Panc1 (cell line): ENCODE data around the gene CKAP2L. TPM values are rescaled to one million over a fixed set of nuclear protein-coding genes. Genes with fewer than 3 reads are reported as not detected.

Experiments
- ATAC-seq: fragments of 200-7000 bp; cut with Tn5 transposase; 2 replicates; pipeline ENCODE4 v1.9.1; 2020; ENCODE audit warnings: mild to moderate bottlenecking, moderate library complexity
- BruUV-seq: library from RNA; stranded (reverse); fragments of 400-500 nt; replicated peaks from 2 replicates; lab custom pipeline; 2021; lab: Mats Ljungman, UMichigan
- CTCF ChIA-PET: fragments of 300-600 bp; sonication (Branson Sonifier 250); formaldehyde crosslinking; loops from one replicate; lab custom pipeline; 2022; ENCODE audit warnings: antibody characterized with exemption; lab: Charles Lee
- POLR2A ChIA-PET: fragments of 300-600 bp; sonication (Branson Sonifier 250); formaldehyde crosslinking; loops from one replicate; lab custom pipeline; 2022; ENCODE audit warnings: antibody characterized with exemption; lab: Charles Lee
- DNase-seq: peaks from one replicate; pipeline ENCODE4 v3.0.0-alpha.2; 2010; ENCODE audit warnings: low read depth, low spot score
- H3K27ac ChIP-seq: 2 replicates; pipeline ENCODE4 v1.5.1; 2011; ENCODE audit warnings: mild to moderate bottlenecking, low read length, inconsistent platforms
- H3K27me3 ChIP-seq: fragments of 200-500 bp; sonication (Bioruptor generic); 2 replicates; pipeline ENCODE4 v1.6.0; 2014; ENCODE audit warnings: low read length, inconsistent platforms; ENCODE audit not compliant: control insufficient read depth, insufficient read depth
- H3K36me3 ChIP-seq: fragments of 200-500 bp; sonication (Bioruptor generic); 2 replicates; pipeline ENCODE4 v1.5.1; 2014; ENCODE audit warnings: inconsistent platforms, mild to moderate bottlenecking, low read length, moderate library complexity; ENCODE audit not compliant: control insufficient read depth, insufficient read depth
- H3K4me1 ChIP-seq: 2 replicates; pipeline ENCODE4 v1.5.1; 2011; ENCODE audit warnings: inconsistent platforms, mild to moderate bottlenecking, low read length, moderate library complexity; ENCODE audit not compliant: control insufficient read depth, insufficient read depth
- H3K4me3 ChIP-seq, 2 experiments: 2 replicates each; pipeline ENCODE4 v1.5.1; 2011 to 2012; ENCODE audit warnings: low read depth in 2 of 2, low read length in 2 of 2, mild to moderate bottlenecking in 2 of 2, inconsistent platforms in 1 of 2, moderate library complexity in 1 of 2
- H3K9me3 ChIP-seq: fragments of 200-500 bp; sonication (Bioruptor generic); 2 replicates; pipeline ENCODE4 v1.5.1; 2014; ENCODE audit warnings: low read depth, mild to moderate bottlenecking, inconsistent platforms, low read length, moderate library complexity; ENCODE audit not compliant: control insufficient read depth, insufficient read depth
- POLR2AphosphoS5 ChIP-seq: IDR thresholded peaks from 2 replicates; pipeline ENCODE4 v1.6.1; 2012; ENCODE audit warnings: mild to moderate bottlenecking, low read depth, low read length, moderate library complexity
- SIN3A ChIP-seq: IDR thresholded peaks from 2 replicates; pipeline ENCODE4 v1.6.1; 2012; ENCODE audit warnings: low read depth, mild to moderate bottlenecking, low read length, moderate library complexity, borderline replicate concordance; ENCODE audit not compliant: insufficient read depth
- TCF7L2 ChIP-seq: IDR thresholded peaks from 2 replicates; pipeline ENCODE4 v1.6.1; 2011; ENCODE audit warnings: mild to moderate bottlenecking, low read depth, low read length, inconsistent platforms
- in situ Hi-C: cut with HindIII; loops from 2 replicates; pipeline ENCODE4 v1.10.0; 2016; ENCODE audit warnings: low sequenced_read_pairs, low pct_unique_long_range_greater_than_20kb
- intact Hi-C: fragments of 100-400 bp; cut with micrococcal nuclease; formaldehyde crosslinking; loops from one replicate; pipeline ENCODE4 v1.10.0; 2022; ENCODE audit not compliant: unreplicated experiment
- total RNA-seq: library from RNA; stranded (reverse); gene quantifications from one replicate; pipeline ENCODE4 v1.2.1, GENCODE V29; 2021; ENCODE audit not compliant: unreplicated experiment
- TF ChIP-seq, protein P1 (sequence below): fragments of 450-650 bp; IDR thresholded peaks from 2 replicates; pipeline ENCODE4 v1.5.1; 2017; ENCODE audit warnings: mild to moderate bottlenecking
- TF ChIP-seq, protein P2 (sequence below), 2 experiments: IDR thresholded peaks; 2 replicates each; pipeline ENCODE4 v1.6.1; 2011 to 2012; ENCODE audit warnings: low read depth in 2 of 2, control low read depth in 1 of 2, low read length in 1 of 2, mild to moderate bottlenecking in 1 of 2, moderate library complexity in 1 of 2; ENCODE audit not compliant: insufficient read depth in 1 of 2

CKAP2L gene
- total RNA-seq, 1 experiment from 2014 or later = 27.0 TPM

- intact Hi-C loops = no loop called here
Observed at GRCh38 chr2:112798979-112799975, 34.9 kb upstream of the CKAP2L start.

DNA sequence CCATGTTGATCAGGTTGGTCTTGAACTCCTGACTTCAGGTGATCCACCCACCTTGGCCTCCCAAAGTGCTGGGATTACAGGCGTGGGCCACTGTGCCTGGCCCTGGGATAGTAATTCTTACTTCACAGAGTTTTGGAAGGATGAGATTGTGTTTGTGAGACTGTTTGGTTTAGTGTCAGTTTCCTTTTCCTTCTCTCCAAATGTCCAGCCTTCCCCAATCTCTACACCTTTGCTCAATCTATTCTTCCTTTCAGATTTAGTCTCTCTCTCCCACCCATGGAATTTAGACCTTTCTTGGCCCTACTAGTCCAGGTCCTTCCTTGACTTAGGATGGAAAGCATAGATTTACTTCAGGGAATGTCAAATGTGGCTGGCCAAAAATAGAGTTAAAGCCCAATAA is 32.1 kb upstream of the CKAP2L start:
- no peak overlapping the region for H3K27ac ChIP-seq
- in situ Hi-C loops = no loop called here

More at GRCh38 chr2:112798979-112799975, 34.9 kb upstream of the CKAP2L start:
- no peaks in the 10 kb centered on the region for H3K27me3 ChIP-seq
- TF ChIP-seq, protein P1, sequence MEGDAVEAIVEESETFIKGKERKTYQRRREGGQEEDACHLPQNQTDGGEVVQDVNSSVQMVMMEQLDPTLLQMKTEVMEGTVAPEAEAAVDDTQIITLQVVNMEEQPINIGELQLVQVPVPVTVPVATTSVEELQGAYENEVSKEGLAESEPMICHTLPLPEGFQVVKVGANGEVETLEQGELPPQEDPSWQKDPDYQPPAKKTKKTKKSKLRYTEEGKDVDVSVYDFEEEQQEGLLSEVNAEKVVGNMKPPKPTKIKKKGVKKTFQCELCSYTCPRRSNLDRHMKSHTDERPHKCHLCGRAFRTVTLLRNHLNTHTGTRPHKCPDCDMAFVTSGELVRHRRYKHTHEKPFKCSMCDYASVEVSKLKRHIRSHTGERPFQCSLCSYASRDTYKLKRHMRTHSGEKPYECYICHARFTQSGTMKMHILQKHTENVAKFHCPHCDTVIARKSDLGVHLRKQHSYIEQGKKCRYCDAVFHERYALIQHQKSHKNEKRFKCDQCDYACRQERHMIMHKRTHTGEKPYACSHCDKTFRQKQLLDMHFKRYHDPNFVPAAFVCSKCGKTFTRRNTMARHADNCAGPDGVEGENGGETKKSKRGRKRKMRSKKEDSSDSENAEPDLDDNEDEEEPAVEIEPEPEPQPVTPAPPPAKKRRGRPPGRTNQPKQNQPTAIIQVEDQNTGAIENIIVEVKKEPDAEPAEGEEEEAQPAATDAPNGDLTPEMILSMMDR = no peak
- no peak for TF ChIP-seq POLR2AphosphoS5
- TF ChIP-seq TCF7L2 = no peak
- TF ChIP-seq, protein P2, sequence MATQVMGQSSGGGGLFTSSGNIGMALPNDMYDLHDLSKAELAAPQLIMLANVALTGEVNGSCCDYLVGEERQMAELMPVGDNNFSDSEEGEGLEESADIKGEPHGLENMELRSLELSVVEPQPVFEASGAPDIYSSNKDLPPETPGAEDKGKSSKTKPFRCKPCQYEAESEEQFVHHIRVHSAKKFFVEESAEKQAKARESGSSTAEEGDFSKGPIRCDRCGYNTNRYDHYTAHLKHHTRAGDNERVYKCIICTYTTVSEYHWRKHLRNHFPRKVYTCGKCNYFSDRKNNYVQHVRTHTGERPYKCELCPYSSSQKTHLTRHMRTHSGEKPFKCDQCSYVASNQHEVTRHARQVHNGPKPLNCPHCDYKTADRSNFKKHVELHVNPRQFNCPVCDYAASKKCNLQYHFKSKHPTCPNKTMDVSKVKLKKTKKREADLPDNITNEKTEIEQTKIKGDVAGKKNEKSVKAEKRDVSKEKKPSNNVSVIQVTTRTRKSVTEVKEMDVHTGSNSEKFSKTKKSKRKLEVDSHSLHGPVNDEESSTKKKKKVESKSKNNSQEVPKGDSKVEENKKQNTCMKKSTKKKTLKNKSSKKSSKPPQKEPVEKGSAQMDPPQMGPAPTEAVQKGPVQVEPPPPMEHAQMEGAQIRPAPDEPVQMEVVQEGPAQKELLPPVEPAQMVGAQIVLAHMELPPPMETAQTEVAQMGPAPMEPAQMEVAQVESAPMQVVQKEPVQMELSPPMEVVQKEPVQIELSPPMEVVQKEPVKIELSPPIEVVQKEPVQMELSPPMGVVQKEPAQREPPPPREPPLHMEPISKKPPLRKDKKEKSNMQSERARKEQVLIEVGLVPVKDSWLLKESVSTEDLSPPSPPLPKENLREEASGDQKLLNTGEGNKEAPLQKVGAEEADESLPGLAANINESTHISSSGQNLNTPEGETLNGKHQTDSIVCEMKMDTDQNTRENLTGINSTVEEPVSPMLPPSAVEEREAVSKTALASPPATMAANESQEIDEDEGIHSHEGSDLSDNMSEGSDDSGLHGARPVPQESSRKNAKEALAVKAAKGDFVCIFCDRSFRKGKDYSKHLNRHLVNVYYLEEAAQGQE (IDR thresholded peaks at IDR 0.05; ENCODE audit: insufficient read depth in 1 of 2, low read depth in 2 of 2, low read length in 1 of 2) = no peak
- TF ChIP-seq SIN3A = no peak
- ATAC-seq (no peak), DNase-seq (no peak)
- no peaks in the 10 kb centered on the region for H3K9me3 ChIP-seq
- H3K4me1 ChIP-seq = no peaks in the 10 kb centered on the region
- no TSS peak for BruUV-seq
- in situ Hi-C loops = no loop called here
- H3K4me3 ChIP-seq = no peak overlapping the region
- ChIA-PET POLR2A (no interaction called here), CTCF (no interaction called here)
- no peaks in the 10 kb centered on the region for H3K36me3 ChIP-seq
- no peak overlapping the region for H3K27ac ChIP-seq

More for the DNA sequence above, 32.1 kb upstream of the CKAP2L start:
- TF ChIP-seq POLR2AphosphoS5 (no peak), SIN3A (no peak), TCF7L2 (no peak)
- TF ChIP-seq, protein P2 (IDR thresholded peaks at IDR 0.05; ENCODE audit: insufficient read depth in 1 of 2, low read depth in 2 of 2, low read length in 1 of 2) = no peak
- TF ChIP-seq, protein P1 = no peak
- Histone ChIP-seq H3K27me3 (no peaks in the 10 kb centered on the region), H3K36me3 (no peaks in the 10 kb centered on the region), H3K4me3 (no peak overlapping the region), H3K4me1 (no peaks in the 10 kb centered on the region), H3K9me3 (no peaks in the 10 kb centered on the region)
- no peak for ATAC-seq
- ChIA-PET CTCF (no interaction called here), POLR2A (no interaction called here)
- no peak for DNase-seq
- BruUV-seq = no TSS peak
- intact Hi-C loops = no loop called here
